ENCODE results near the gene KHDC4. TPM values are rescaled to one million over a fixed set of nuclear protein-coding genes. Genes with fewer than 3 reads are reported as not detected.
A peak's percentile ranks its signal among the peaks of the same experiment; 100 is the strongest.

Gene KHDC4
- total and polyA plus RNA-seq, 2 experiments from 2014 or later: 47.1 to 57.7 TPM

DNA sequence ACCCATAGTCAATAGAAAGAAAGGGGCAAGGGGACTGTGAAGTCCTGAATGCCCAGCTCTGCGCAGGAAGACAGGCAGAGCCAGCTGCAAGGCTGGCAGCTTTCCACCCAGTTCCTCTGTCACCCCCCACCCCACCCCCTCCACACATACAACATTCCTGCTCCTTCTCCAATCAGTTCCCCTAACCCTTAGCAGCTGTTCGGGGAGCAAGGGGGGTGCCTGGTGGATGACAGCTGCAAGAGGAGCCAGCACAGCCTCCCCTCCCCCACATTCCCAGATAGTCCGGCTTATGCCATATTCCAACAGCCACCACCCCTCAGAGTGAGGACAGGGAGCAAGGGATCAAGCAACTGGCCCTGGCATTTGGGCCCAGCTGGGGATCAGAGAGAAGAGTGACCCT is 34.5 kb upstream of the KHDC4 start:
- Histone ChIP-seq H3K27me3 (ENCODE audit: insufficient read depth) (no peaks in the 10 kb centered on the region), H2AFZ (no peak overlapping the region), H3K36me3 (ENCODE audit: insufficient read depth) (peaks cover 8% of the 10 kb centered on the region), H3K4me2 (peak overlapping the region; percentile 75), H3K4me3 (no peak overlapping the region), H3K4me1 (ENCODE audit: insufficient read depth) (peaks cover 50% of the 10 kb centered on the region), H3F3A (replicated peaks; ENCODE audit: low read depth) (0 out of 2 replicates have a peak, but pooled peaks cover 10% of the 10 kb centered on the region), H4K20me1 (replicated peaks; ENCODE audit: insufficient read depth) (peaks cover 45% of the 10 kb centered on the region), H3K79me2 (replicated peaks; ENCODE audit: insufficient read depth) (peaks cover 59% of the 10 kb centered on the region), H3K27ac (ENCODE audit: low read depth) (peak overlapping the region; percentile 78; the same call in 1 of the 2 replicates), H3K9me2 (ENCODE audit: insufficient read depth) (no peaks in the 10 kb centered on the region)
- H3K36me3 Mint-ChIP-seq (ENCODE audit: low read depth): peaks cover 60% of the 10 kb centered on the region
- ATAC-seq (no peak), DNase-seq (ENCODE audit: low spot score) (no peak)
- no peak overlapping the region for H3K27ac Mint-ChIP-seq
- TF ChIP-seq, protein P1, sequence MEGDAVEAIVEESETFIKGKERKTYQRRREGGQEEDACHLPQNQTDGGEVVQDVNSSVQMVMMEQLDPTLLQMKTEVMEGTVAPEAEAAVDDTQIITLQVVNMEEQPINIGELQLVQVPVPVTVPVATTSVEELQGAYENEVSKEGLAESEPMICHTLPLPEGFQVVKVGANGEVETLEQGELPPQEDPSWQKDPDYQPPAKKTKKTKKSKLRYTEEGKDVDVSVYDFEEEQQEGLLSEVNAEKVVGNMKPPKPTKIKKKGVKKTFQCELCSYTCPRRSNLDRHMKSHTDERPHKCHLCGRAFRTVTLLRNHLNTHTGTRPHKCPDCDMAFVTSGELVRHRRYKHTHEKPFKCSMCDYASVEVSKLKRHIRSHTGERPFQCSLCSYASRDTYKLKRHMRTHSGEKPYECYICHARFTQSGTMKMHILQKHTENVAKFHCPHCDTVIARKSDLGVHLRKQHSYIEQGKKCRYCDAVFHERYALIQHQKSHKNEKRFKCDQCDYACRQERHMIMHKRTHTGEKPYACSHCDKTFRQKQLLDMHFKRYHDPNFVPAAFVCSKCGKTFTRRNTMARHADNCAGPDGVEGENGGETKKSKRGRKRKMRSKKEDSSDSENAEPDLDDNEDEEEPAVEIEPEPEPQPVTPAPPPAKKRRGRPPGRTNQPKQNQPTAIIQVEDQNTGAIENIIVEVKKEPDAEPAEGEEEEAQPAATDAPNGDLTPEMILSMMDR (conservative IDR thresholded peaks at IDR 0.05; ENCODE audit: low read depth in 2 of 2): no peak
- TF ChIP-seq JUNB (IDR thresholded peaks at IDR 0.05; ENCODE audit: unreplicated experiment) (no peak), ZNF114 (CRISPR knock-in tag; IDR thresholded peaks at IDR 0.05) (no peak), ZNF331 (CRISPR knock-in tag; IDR thresholded peaks at IDR 0.05; ENCODE audit: low read depth) (no peak), POLR2AphosphoS5 (IDR thresholded peaks at IDR 0.05; ENCODE audit: low read depth) (no peak), NANOG (IDR thresholded peaks at IDR 0.05; ENCODE audit: borderline replicate concordance) (no peak), CREB1 (CRISPR knock-in tag; IDR thresholded peaks at IDR 0.05; ENCODE audit: low read depth) (no peak), EZH2phosphoT487 (IDR thresholded peaks at IDR 0.05; ENCODE audit: unreplicated experiment) (no peak), STAT1 (IDR thresholded peaks at IDR 0.05; ENCODE audit: unreplicated experiment) (no peak), EZH2 (IDR thresholded peaks at IDR 0.05; ENCODE audit: low read depth, unreplicated experiment) (no peak)
- TF ChIP-seq, protein P2, sequence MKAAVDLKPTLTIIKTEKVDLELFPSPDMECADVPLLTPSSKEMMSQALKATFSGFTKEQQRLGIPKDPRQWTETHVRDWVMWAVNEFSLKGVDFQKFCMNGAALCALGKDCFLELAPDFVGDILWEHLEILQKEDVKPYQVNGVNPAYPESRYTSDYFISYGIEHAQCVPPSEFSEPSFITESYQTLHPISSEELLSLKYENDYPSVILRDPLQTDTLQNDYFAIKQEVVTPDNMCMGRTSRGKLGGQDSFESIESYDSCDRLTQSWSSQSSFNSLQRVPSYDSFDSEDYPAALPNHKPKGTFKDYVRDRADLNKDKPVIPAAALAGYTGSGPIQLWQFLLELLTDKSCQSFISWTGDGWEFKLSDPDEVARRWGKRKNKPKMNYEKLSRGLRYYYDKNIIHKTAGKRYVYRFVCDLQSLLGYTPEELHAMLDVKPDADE (IDR thresholded peaks at IDR 0.05): no peak
- TF ChIP-seq, protein P3, sequence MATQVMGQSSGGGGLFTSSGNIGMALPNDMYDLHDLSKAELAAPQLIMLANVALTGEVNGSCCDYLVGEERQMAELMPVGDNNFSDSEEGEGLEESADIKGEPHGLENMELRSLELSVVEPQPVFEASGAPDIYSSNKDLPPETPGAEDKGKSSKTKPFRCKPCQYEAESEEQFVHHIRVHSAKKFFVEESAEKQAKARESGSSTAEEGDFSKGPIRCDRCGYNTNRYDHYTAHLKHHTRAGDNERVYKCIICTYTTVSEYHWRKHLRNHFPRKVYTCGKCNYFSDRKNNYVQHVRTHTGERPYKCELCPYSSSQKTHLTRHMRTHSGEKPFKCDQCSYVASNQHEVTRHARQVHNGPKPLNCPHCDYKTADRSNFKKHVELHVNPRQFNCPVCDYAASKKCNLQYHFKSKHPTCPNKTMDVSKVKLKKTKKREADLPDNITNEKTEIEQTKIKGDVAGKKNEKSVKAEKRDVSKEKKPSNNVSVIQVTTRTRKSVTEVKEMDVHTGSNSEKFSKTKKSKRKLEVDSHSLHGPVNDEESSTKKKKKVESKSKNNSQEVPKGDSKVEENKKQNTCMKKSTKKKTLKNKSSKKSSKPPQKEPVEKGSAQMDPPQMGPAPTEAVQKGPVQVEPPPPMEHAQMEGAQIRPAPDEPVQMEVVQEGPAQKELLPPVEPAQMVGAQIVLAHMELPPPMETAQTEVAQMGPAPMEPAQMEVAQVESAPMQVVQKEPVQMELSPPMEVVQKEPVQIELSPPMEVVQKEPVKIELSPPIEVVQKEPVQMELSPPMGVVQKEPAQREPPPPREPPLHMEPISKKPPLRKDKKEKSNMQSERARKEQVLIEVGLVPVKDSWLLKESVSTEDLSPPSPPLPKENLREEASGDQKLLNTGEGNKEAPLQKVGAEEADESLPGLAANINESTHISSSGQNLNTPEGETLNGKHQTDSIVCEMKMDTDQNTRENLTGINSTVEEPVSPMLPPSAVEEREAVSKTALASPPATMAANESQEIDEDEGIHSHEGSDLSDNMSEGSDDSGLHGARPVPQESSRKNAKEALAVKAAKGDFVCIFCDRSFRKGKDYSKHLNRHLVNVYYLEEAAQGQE (IDR thresholded peaks at IDR 0.05; ENCODE audit: unreplicated experiment): no peak
- TF ChIP-seq, protein P4, sequence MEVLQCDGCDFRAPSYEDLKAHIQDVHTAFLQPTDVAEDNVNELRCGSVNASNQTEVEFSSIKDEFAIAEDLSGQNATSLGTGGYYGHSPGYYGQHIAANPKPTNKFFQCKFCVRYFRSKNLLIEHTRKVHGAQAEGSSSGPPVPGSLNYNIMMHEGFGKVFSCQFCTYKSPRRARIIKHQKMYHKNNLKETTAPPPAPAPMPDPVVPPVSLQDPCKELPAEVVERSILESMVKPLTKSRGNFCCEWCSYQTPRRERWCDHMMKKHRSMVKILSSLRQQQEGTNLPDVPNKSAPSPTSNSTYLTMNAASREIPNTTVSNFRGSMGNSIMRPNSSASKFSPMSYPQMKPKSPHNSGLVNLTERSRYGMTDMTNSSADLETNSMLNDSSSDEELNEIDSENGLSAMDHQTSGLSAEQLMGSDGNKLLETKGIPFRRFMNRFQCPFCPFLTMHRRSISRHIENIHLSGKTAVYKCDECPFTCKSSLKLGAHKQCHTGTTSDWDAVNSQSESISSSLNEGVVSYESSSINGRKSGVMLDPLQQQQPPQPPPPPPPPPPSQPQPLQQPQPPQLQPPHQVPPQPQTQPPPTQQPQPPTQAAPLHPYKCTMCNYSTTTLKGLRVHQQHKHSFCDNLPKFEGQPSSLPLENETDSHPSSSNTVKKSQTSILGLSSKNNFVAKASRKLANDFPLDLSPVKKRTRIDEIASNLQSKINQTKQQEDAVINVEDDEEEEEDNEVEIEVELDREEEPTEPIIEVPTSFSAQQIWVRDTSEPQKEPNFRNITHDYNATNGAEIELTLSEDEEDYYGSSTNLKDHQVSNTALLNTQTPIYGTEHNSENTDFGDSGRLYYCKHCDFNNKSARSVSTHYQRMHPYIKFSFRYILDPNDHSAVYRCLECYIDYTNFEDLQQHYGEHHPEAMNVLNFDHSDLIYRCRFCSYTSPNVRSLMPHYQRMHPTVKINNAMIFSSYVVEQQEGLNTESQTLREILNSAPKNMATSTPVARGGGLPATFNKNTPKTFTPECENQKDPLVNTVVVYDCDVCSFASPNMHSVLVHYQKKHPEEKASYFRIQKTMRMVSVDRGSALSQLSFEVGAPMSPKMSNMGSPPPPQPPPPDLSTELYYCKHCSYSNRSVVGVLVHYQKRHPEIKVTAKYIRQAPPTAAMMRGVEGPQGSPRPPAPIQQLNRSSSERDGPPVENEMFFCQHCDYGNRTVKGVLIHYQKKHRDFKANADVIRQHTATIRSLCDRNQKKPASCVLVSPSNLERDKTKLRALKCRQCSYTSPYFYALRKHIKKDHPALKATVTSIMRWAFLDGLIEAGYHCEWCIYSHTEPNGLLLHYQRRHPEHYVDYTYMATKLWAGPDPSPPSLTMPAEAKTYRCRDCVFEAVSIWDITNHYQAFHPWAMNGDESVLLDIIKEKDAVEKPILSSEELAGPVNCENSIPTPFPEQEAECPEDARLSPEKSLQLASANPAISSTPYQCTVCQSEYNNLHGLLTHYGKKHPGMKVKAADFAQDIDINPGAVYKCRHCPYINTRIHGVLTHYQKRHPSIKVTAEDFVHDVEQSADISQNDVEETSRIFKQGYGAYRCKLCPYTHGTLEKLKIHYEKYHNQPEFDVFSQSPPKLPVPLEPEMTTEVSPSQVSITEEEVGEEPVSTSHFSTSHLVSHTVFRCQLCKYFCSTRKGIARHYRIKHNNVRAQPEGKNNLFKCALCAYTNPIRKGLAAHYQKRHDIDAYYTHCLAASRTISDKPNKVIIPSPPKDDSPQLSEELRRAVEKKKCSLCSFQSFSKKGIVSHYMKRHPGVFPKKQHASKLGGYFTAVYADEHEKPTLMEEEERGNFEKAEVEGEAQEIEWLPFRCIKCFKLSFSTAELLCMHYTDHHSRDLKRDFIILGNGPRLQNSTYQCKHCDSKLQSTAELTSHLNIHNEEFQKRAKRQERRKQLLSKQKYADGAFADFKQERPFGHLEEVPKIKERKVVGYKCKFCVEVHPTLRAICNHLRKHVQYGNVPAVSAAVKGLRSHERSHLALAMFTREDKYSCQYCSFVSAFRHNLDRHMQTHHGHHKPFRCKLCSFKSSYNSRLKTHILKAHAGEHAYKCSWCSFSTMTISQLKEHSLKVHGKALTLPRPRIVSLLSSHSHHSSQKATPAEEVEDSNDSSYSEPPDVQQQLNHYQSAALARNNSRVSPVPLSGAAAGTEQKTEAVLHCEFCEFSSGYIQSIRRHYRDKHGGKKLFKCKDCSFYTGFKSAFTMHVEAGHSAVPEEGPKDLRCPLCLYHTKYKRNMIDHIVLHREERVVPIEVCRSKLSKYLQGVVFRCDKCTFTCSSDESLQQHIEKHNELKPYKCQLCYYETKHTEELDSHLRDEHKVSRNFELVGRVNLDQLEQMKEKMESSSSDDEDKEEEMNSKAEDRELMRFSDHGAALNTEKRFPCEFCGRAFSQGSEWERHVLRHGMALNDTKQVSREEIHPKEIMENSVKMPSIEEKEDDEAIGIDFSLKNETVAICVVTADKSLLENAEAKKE (CRISPR knock-in tag; IDR thresholded peaks at IDR 0.05): no peak
- H3K4me1 Mint-ChIP-seq: peaks cover 69% of the 10 kb centered on the region
- H3K9me3 Mint-ChIP-seq: no peaks in the 10 kb centered on the region
- no peak overlapping the region; the same call in 2 of the 3 replicates for H3K4me3 Mint-ChIP-seq
- peaks cover 13% of the 10 kb centered on the region for H3K27me3 Mint-ChIP-seq (ENCODE audit: insufficient read depth, low read depth, poor library complexity)

Measured in GM23338 (cell line).